Stimulated activated CD4-positive, alpha-beta T cell treated with anti-CD3 and anti-CD28 coated beads, Interleukin-2, amount 100 ng/mL, for 4 hours (primary cell): Measurements from ENCODE around the gene CCDC180.
"Not testable (repeated sequence)": the region's sequence is repeated elsewhere in the genome, so short reads cannot be mapped to it uniquely, and the experiment has no call there.

ENCODE experiments used
- DNase-seq: peaks from one replicate; pipeline ENCODE4 v3.0.0-alpha.2; 2020; ENCODE audit warnings: low read depth

CCDC180 gene

DNA sequence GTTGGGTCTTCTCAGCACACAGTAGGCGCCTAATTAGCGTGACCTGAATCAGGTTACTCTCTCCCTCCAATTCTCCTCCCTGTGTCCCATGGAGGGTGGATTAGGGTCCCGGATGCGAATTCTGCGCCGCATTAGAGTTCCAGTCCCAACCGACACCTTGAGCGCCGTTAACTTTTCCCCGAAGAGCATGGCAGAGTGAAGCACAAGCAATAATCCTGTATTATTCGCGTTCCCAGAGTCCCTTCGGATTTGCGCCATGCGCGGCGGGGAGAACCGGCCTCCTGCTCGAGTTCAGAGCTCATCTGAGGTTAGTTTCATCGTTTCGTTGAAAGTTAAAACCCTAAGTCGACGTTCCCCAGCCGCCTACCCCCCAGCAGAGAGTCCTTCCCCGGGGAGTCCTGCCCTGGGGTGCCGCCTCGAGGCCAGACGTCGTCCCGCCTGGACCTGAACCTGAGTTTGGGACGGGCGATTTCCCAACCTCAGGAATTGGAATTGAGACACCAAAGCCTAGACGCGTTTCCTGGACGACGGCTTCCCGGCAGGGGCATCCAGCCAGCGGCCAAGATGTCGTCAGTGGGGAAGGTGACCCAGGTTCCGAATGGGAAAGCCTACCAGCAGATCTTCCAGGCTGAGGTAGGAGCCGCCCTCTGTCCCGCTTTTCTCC lies at the start of gene CCDC180:
Gene CCDC180, plus strand, starts transcription at position 160 of the 664 bp plus-strand sequence. Its CDS starts 405 bp downstream, at position 565.
- no peak for DNase-seq

DNA sequence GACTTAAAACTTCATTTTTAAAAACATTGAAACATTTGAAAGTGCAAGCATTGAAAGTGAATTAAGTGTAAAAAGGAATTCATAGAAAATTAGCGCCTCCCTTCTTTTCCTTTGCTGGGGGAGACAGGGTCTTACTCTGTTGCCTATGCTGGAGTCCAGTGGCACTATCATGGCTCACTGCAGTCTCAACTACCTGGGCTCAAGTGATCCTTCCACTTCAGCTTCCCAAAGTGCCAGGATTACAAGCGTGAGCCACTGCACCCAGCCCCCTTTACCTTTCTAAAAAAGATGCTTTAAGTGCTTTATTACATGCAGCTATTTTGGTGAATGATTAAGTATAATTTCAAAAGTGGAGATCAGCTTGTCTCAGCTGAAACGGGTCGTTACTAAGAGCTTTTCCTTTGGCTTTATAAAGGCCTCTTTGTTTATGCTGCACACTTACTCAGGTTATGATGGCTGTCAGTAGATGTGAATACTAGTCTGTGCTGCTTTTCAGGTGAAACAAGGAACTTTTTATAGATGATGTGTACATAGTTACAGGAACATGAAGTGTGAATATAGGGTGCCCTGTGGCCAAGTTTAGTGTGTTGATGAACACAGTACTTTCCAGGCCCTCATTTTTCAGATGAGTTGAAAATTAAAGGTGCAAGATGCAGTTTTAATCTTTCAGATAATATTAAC lies 47.5 kb upstream of the CCDC180 start:
- not testable (repeated sequence) for DNase-seq

GRCh38 chr9:97271292-97271691 lies 36.2 kb upstream of the CCDC180 start:
- DNase-seq, result no peak

GRCh38 chr9:97272072-97272471 lies 35.4 kb upstream of the CCDC180 start:
- DNase-seq, result no peak

GRCh38 chr9:97276310-97276852 lies 31.1 kb upstream of the CCDC180 start:
- DNase-seq, result no peak

- DNase-seq, result no peak
These were observed 29.5 kb upstream of the CCDC180 start for GRCh38 chr9:97277953-97278352.

DNA sequence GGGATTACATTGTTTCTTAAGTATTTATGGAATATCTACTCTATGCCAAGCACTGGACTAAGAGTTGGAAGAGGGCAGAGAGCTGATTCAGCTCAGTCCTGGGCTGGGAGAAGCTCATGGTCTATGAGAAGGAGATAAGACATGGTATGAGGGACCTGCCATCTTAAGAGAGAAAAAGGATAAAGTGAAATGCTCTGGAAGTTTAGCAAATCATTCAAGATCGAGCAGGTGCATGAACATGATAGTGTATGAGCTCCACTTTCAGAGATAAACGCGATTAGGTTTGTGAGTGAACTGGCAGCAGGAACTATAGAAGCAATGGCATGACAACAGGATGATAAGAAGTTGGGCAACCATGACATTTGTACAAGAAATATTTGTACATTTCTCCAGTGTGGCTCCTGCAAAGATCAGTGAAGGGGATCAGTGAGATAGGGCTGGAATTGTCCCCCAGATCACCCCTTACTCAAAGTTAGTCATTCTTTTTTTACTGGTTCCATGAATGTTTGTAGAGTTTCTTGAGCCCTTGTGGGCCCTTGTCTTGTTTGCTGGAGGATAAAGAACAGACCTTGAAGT lies 26.6 kb upstream of the CCDC180 start:
- DNase-seq, result no peak

- DNase-seq, result no peak
These were observed 23.7 kb upstream of the CCDC180 start for GRCh38 chr9:97283768-97284167.

DNA sequence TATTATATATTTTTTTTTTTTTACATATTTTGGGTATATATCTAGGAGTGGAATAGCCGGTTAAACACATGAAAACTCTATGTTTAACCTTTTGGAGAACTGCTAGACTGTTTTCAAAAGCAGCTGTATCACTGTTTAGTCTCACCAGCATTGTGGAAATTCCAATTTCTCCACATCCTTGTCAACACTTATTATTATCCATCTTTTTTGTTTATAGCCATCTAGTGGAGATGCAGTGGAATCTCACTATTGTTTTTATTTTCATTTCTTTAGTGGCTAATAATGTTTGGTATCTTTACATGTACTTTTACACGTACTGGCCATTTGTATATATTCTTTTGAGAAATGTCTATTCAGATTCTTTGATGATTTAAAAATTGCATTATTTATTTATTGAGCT lies 22.7 kb upstream of the CCDC180 start:
- no peak for DNase-seq

- DNase-seq, result no peak
These were observed 15.3 kb upstream of the CCDC180 start for GRCh38 chr9:97292200-97292599.

- no peak for DNase-seq
These were observed 14.2 kb upstream of the CCDC180 start for GRCh38 chr9:97293207-97293721.

GRCh38 chr9:97293818-97294217 lies 13.6 kb upstream of the CCDC180 start:
- no peak for DNase-seq

DNA sequence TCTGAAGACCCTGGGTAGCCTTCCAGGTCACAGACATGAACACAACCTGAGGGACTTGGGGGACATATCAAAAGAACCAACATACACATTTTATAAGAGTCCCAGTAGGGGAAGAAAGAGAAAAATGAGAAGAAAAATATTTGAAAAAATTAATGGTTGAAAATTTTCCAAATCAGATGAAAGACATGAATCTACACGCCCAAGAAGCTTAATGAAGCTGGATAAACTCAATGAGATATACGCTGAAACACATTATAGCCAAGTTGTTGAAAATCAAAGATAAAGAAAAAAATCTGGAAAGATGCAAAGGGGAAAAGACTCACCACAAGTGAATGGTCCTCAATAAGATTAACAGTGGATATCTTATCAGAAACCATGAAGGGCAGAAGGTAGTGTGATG lies 9.6 kb upstream of the CCDC180 start:
- DNase-seq, result no peak

DNA sequence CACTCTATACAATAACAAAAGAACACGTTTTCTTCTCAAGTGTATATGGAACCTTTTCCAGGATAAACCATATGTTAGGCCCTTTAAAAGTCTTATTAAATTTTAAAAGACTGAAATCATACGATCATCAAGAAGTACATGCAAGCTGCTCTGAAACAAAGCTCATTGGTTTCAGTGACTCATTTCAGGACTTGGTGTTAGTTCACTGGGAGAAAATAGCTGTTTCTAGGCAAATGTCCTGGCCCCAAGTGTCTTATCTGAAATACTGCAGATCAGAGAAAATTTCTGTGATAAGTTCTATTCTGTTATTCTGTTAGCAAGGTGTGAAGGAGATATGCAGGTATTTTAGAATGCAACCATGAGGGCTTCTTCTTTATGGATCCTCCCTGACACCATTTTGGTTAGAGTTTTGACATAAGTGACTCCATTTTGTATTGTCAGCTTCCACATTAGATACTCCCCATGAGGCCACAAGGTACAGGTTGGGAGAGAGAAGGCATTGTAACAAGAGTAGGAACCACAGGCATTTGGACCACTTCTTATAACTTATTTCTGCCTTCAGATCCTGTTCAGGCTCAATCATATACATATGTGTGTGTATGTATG lies 7.5 kb upstream of the CCDC180 start:
- no peak for DNase-seq

DNA sequence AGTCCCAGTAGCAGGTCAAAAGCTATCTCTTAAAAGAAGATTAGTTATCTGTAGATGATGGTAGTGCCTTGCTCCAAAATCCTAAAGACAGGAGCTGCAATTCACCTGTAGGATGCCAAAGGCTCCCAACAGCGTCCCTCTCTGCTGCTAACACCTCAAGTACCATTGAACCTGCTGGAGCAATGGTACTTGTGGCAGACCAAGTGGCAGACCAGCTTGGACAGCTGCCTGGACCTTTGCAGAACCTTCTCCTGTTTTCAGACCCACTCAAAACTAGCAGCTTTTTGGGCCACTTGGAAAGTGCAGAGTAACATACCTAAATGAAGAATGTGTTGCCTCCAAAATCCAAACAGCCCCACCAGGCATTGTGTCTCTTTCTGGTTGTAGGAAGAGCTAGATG lies 6.9 kb upstream of the CCDC180 start:
- no peak for DNase-seq

GRCh38 chr9:97301974-97302373 lies 5.5 kb upstream of the CCDC180 start:
- DNase-seq, result no peak

DNA sequence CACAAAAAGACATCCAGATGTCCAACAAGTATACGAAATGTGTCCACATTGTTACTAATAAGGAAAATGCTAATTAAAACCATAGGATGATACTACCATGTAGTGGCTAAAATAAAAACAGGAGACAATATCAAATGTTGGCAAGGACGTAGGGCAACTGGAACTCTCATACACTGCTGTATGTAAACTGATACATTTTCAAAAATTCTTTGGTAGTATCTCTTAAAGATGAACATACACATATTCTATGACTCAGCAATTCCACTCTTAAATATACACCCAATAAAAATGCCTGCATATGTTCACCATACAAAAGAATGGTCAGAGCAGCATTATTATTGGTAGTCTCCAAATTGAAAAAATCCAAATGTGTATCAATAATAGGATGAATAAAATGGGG lies 2.9 kb upstream of the CCDC180 start:
- no peak for DNase-seq

DNA sequence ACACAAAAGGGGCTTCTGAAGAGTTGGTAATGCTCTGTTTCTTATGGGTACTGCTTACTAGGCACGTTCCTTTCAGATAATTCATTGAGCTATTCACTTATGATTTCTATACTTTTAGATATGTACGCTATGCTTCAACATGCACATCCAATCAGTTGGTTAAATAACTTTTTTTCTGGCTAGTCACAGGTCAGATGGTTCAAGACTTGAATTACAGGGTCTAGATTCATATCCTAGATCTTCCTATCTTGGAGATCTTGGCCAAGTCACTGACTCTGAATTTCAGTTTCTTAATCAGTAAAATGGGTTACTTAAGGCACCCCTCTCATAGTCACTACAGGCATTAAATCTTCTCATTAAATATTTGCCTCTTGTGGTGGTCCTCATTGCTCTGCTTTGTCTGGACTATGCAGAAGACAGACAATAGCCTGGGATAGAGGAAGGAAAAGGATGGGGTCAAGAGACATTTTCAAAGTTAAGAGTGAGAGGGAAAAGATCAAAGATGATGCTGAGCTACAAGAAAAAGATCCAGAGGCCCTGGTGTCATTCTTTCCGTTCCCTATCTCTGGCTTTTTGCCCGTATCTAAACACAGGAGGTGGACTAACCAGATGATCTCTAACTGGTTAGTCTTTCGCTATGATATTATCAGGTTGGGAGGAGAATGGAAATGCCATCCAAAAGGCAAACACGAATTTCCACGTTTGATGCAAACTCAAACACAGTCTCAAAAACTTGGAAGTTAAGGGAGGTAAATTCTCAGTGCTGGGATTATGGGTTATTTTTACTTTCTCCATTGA lies 1.8 kb upstream of the CCDC180 start:
- no peak for DNase-seq

- peak; percentile 2 for DNase-seq
These were observed 368 bp upstream of the CCDC180 start for GRCh38 chr9:97307091-97307490.

GRCh38 chr9:97309260-97309659 lies 1.8 kb downstream of the CCDC180 start:
- no peak for DNase-seq

GRCh38 chr9:97310023-97310422 lies 2.6 kb downstream of the CCDC180 start:
- no peak for DNase-seq

DNA sequence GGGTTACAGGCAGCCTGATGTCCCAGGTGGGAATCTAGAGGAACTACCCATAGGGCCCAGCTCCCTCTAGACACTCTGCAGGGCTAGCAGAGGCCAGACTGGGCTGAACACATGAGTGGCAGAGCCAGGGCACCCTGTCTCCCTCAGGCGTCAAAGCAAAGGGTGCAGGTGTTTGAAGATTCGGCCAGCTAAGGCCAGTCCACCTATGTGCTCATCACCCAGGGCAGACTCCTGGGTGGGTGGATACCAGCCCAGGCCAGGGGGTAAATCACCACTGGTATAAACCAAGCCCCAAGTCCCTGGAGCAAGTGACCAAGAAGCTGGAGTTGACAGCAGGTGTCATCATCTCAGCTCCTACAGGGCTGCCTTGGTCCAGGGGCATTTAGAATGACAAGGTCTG lies 3.4 kb downstream of the CCDC180 start:
- DNase-seq, result no peak
